ENCODE data around the gene AFF3.

Gene AFF3

DNA sequence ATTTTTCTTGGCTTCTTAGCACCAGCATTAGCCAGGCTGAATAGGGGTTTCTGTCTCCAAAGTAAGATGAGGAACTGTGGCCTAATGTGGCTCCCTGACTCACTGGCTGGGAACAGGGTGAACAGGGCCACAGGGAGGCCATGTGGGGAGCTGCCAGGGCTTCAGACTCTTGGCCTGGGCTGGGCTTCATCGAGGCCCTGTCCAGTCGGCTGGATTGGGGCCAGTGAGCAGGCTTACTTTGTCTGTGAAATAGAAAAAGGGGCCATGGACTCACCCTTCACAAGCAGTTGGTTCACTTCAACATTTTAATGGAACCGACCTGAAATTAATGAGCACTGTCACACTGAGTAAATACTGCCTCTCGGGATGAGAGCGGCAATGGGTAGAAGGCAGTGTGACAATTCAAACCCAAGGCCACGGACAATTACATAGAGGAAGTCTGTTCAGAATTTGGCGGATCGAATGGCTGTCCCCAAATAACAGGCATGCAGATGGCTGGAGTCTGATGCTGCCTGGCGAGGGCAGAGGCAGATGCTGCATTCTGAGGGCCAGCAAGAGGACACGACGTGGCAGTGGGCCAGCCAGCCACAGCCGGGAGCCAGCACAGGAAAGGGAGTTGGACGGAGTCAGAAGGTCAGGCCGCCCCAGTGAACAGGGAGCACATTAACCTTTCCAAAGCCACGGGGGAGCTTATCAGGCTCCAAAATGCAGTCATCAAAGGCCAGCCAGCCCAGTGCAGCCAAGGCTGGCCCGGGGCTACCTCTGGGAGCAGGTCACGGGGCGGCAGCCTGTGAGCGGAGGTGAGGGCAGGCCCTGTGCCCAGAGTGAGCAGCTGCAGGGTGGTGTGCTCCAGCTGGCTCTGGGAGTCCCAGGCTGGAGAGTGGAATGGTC is 506.0 kb downstream of the AFF3 start:
- DNase-seq (ENCODE audit: low read depth) = no peak
- no peak overlapping the region for H3K4me3 ChIP-seq (ENCODE audit: low read depth, low read length)
- TF ChIP-seq, protein P1, sequence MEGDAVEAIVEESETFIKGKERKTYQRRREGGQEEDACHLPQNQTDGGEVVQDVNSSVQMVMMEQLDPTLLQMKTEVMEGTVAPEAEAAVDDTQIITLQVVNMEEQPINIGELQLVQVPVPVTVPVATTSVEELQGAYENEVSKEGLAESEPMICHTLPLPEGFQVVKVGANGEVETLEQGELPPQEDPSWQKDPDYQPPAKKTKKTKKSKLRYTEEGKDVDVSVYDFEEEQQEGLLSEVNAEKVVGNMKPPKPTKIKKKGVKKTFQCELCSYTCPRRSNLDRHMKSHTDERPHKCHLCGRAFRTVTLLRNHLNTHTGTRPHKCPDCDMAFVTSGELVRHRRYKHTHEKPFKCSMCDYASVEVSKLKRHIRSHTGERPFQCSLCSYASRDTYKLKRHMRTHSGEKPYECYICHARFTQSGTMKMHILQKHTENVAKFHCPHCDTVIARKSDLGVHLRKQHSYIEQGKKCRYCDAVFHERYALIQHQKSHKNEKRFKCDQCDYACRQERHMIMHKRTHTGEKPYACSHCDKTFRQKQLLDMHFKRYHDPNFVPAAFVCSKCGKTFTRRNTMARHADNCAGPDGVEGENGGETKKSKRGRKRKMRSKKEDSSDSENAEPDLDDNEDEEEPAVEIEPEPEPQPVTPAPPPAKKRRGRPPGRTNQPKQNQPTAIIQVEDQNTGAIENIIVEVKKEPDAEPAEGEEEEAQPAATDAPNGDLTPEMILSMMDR (IDR thresholded peaks at IDR 0.05; ENCODE audit: insufficient read depth, low read depth, low read length, missing control alignments) = no peak

DNA sequence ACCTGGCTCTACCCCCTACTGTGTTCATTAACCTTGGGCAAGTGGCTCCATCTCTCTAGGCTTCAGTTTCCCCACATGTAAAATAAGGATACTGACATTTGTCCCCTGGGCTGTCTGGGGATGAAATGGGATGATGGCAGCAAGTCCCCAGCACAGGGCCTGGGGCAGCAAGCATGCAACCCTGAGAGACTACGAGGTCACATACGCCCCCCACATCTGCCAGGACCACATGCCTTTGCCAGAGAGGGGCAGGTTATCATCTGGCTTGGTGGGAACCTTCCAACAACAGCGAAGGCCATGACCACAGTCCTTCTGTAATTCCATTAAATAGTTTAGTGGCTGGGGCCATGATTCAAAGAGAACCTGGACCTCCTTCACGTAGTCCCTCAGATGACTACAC is 506.7 kb downstream of the AFF3 start:
- no peak for DNase-seq (ENCODE audit: low read depth)
- no peak overlapping the region for H3K4me3 ChIP-seq (ENCODE audit: low read depth, low read length)
- TF ChIP-seq, protein P1 (IDR thresholded peaks at IDR 0.05; ENCODE audit: insufficient read depth, low read depth, low read length, missing control alignments) = no peak

DNA sequence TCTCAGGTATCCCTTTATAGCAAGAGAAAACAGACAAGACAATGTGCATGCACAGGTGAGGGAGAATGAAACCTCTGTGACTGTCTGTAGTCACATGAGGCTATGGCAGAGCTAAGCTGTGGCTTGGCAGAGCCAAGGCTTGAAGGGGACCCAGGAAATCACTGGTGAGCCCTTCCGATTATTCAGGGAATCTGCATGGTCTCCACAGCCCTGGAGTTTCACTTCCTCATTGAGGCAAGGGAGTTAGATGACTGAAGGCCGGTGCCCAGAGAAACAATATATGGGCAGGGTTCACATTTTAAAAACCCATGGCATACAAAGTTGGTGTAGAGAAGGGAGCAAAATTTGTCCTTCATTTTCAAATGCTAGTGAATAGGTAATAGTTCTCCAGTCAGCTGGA is 508.2 kb downstream of the AFF3 start:
- H3K4me3 ChIP-seq (ENCODE audit: low read depth, low read length) = no peak overlapping the region
- DNase-seq (ENCODE audit: low read depth) = no peak
- TF ChIP-seq, protein P1 (IDR thresholded peaks at IDR 0.05; ENCODE audit: insufficient read depth, low read depth, low read length, missing control alignments) = no peak

DNA sequence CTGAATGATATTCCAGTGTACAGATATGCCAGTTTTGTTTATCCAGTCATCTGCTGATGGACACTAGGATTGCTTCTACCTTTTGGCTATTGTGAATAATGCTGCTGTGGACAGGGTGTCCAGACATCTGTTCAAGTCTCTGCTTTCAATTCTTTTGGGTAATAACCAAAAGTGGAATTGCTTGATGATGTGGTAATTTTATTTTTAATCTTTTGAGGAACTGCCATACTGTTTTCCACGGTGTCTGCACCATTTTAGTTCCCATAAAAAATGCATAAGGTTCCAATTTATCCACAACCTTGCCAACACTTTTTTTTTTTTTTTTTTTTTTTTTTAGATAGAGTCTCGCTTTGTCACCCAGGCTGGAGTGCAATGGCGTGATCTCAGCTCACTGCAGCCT is 510.7 kb downstream of the AFF3 start:
- TF ChIP-seq, protein P1 (IDR thresholded peaks at IDR 0.05; ENCODE audit: insufficient read depth, low read depth, low read length, missing control alignments) = no peak
- no peak for DNase-seq (ENCODE audit: low read depth)
- H3K4me3 ChIP-seq (ENCODE audit: low read depth, low read length) = no peak overlapping the region

DNA sequence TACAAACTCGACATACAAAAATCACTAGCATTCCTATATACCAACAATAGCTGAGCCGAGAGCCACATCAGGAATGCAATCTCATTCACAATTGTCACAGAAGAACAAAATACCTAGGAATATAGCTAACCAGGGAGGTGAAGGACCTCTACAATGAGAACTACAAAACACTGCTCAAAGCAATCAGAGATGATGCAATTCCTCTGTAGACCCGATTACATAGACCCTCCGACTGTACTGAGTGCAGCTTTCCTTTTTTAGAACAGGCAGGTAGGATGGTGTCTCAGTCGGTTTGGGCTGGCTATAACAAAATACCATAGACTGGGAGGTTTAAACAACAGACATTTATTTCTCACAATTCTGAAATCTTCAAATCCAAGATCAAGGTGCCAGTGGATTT is 513.1 kb downstream of the AFF3 start:
- TF ChIP-seq, protein P1 (IDR thresholded peaks at IDR 0.05; ENCODE audit: insufficient read depth, low read depth, low read length, missing control alignments) = no peak
- DNase-seq (ENCODE audit: low read depth) = no peak
- H3K4me3 ChIP-seq (ENCODE audit: low read depth, low read length) = no peak overlapping the region

DNA sequence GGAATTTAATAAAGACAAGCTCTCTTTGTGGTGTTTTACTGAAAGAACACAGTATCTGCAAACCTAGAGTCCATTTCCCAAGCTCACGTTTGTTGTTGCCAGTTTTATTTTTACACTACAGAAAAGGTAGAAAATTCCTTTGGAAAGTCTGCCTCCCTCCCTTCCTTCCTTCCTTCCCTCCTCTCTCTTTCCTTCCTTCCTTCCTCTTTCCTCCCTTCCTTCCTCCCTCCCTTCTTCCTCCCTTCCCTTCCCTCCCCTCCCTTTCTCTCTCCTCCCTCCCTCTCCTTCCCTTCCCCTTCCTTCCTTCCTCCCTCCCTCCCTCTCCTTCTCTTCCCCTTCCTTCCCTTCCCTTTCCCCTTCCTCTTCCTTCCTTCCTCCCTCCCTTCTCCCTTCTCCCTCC is 516.2 kb downstream of the AFF3 start:
- DNase-seq (ENCODE audit: low read depth) = no peak
- TF ChIP-seq, protein P1 (IDR thresholded peaks at IDR 0.05; ENCODE audit: insufficient read depth, low read depth, low read length, missing control alignments) = no peak

DNA sequence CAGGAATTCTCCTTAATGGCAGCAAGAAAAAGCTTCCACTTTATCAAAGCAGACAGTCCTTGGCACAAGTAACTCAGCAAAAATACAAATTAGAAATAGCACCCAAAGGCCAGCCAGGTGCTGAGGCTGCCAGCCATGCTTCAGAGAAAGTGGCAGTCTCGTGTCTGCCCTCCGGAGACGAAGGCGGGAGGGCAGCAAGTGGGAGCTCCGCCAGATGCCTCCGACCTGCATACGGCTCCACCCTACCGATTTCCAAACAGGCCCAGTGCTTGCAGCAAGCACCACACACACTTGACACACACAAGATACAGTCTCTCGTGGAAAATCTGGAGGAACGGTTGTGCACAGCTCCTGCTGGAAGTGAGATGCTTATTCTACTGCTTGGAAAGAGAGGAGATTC is 517.7 kb downstream of the AFF3 start:
- TF ChIP-seq, protein P1 (IDR thresholded peaks at IDR 0.05; ENCODE audit: insufficient read depth, low read depth, low read length, missing control alignments) = no peak
- no peak for DNase-seq (ENCODE audit: low read depth)
- H3K4me3 ChIP-seq (ENCODE audit: low read depth, low read length) = no peak overlapping the region

More for the DNA sequence above, 516.2 kb downstream of the AFF3 start:
- no peak overlapping the region for H3K4me3 ChIP-seq (ENCODE audit: low read depth, low read length)

Measured in GM12865 (cell line).